HG02981 (cell line): ENCODE data around the gene NUDC.
A peak's percentile ranks its signal among the peaks of the same experiment; 100 is the strongest.
"Not testable (repeated sequence)": the region's sequence is repeated elsewhere in the genome, so short reads cannot be mapped to it uniquely, and the experiment has no call there.

Experiments
- ATAC-seq: cut with Tn5 transposase; IDR thresholded peaks from one replicate; pipeline ENCODE4 v1.9.1; 2021; ENCODE audit warnings: mild to moderate bottlenecking, moderate library complexity; ENCODE audit not compliant: unreplicated experiment

Gene NUDC

GRCh38 chr1:26921540-26922430 lies at the start of gene NUDC:
TSS of gene NUDC (plus strand) at chr1:26921743. CDS start at chr1:26921849, 106 bp downstream.
- peak; percentile 93 for ATAC-seq

- ATAC-seq = not testable (repeated sequence)
Measured at GRCh38 chr1:26873097-26873496, 48.4 kb upstream of the NUDC start.

- ATAC-seq = no peak
Measured at GRCh38 chr1:26874896-26875295, 46.6 kb upstream of the NUDC start.

- ATAC-seq = no peak
Measured at GRCh38 chr1:26877326-26877725, 44.2 kb upstream of the NUDC start.

GRCh38 chr1:26879793-26880192 lies 41.8 kb upstream of the NUDC start:
- ATAC-seq = no peak

- not testable (repeated sequence) for ATAC-seq
Measured at GRCh38 chr1:26881611-26882010, 39.9 kb upstream of the NUDC start.

GRCh38 chr1:26882696-26883463 lies 38.7 kb upstream of the NUDC start:
- ATAC-seq = no peak

GRCh38 chr1:26887125-26887524 lies 34.4 kb upstream of the NUDC start:
- ATAC-seq = no peak

GRCh38 chr1:26888231-26888630 lies 33.3 kb upstream of the NUDC start:
- ATAC-seq = no peak

- peak; percentile 88 for ATAC-seq
Measured at GRCh38 chr1:26889551-26890466, 31.7 kb upstream of the NUDC start, which contains the start of gene GPN2. TSS of gene GPN2 (minus strand) at chr1:26890283. CDS start at chr1:26890096, 187 bp downstream.

GRCh38 chr1:26890467-26890796 lies 31.1 kb upstream of the NUDC start:
- peak; percentile 22 for ATAC-seq

- no peak for ATAC-seq
Measured at GRCh38 chr1:26894263-26894662, 27.3 kb upstream of the NUDC start.

GRCh38 chr1:26897351-26897750 lies 24.2 kb upstream of the NUDC start:
- ATAC-seq = no peak

GRCh38 chr1:26900001-26900814 lies 21.3 kb upstream of the NUDC start, which contains the start of gene GPATCH3:
TSS of gene GPATCH3 (minus strand) at chr1:26900467. CDS start at chr1:26900442, 25 bp downstream.
- ATAC-seq = no peak

GRCh38 chr1:26900815-26901511 lies 20.6 kb upstream of the NUDC start:
- no peak for ATAC-seq

- ATAC-seq = no peak
Measured at GRCh38 chr1:26907071-26907917, 14.2 kb upstream of the NUDC start.

GRCh38 chr1:26909951-26910342 lies 11.6 kb upstream of the NUDC start:
- ATAC-seq = no peak
